Tibial nerve (tissue), 4 donors: ENCODE results near the gene UNC45A. TPM values are rescaled to one million over a fixed set of nuclear protein-coding genes. Genes with fewer than 3 reads are reported as not detected.

Experiments
- DNase-seq, 2 donors: peaks; one replicate each; pipeline ENCODE4 v3.0.0-alpha.2; 2019; ENCODE audit warnings: low spot score in 2 of 2
- H3K27ac ChIP-seq, 4 donors: fragments of 200-600 bp; sonication (generic) in 3 of 4; one replicate each; pipeline ENCODE4 v1.5.1; 2017 to 2019; ENCODE audit warnings: mild to moderate bottlenecking in 1 of 4
- H3K27me3 ChIP-seq, 2 donors: fragments of 200-600 bp; sonication (generic) in 1 of 2; one replicate each; pipeline versions ENCODE4 v1.5.1 to v1.6.0; 2017 to 2019
- H3K36me3 ChIP-seq, 3 donors: fragments of 200-600 bp; sonication (generic); one replicate each; pipeline ENCODE4 v1.5.1; 2018 to 2019
- H3K4me1 ChIP-seq, 4 donors: fragments of 200-600 bp; sonication (generic) in 3 of 4; one replicate each; pipeline ENCODE4 v1.5.1; 2017 to 2019
- H3K4me3 ChIP-seq, 4 donors: fragments of 200-600 bp; sonication (generic) in 3 of 4; one replicate each; pipeline ENCODE4 v1.5.1; 2017 to 2019; ENCODE audit warnings: mild to moderate bottlenecking in 1 of 4, moderate library complexity in 1 of 4
- H3K9me3 ChIP-seq, 4 donors: fragments of 200-600 bp; sonication (generic) in 3 of 4; one replicate each; pipeline ENCODE4 v1.5.1; 2017 to 2019
- CTCF ChIP-seq, 5 experiments: fragments of 200-600 bp in 3 of 5; fragments of 450-650 bp in 2 of 5; sonication (generic) in 3 of 5; IDR thresholded peaks; one replicate each; pipeline ENCODE4 v1.5.1; 2016 to 2019; ENCODE audit warnings: antibody characterized with exemption in 5 of 5, mild to moderate bottlenecking in 3 of 5, moderate library complexity in 2 of 5
- EP300 ChIP-seq, 2 donors: sonication (generic); formaldehyde crosslinking; IDR thresholded peaks; one replicate each; pipeline ENCODE4 v1.6.1; 2017; ENCODE audit warnings: antibody characterized with exemption in 2 of 2, mild to moderate bottlenecking in 1 of 2
- POLR2A ChIP-seq, 2 donors: fragments of 450-650 bp; IDR thresholded peaks; one replicate each; pipeline ENCODE4 v1.6.1; 2017; ENCODE audit warnings: antibody characterized with exemption in 2 of 2, mild to moderate bottlenecking in 2 of 2, moderate library complexity in 2 of 2
- WGBS, 2 donors: methylation state at CpG; one replicate each; pipeline ENCODE4 v1.1.5; 2018; 5-methylcytosine and 5-hydroxymethylcytosine counted together
- total RNA-seq, 4 donors: library from RNA; depleted of rRNA; stranded (reverse); fragments of >200 nt; gene quantifications; one replicate each; pipeline ENCODE4 v1.1.0, GENCODE V29; 2016

The UNC45A gene
- total RNA-seq, 4 donors from 2014 or later, result 47.7 to 64.2 (median 58.4) TPM

- Histone ChIP-seq H3K36me3 (no peaks in the 10 kb centered on the region), H3K27ac (peak within 1 kb of the TSS; percentile 63 to 95 (median 93)), H3K4me3 (peak within 1 kb of the TSS; percentile 63 to 89 (median 71)), H3K4me1 (peaks cover 0 to 66% (median 38%) of the 10 kb centered on the region in 4 donors), H3K9me3 (no peaks in the 10 kb centered on the region), H3K27me3 (no peaks in the 10 kb centered on the region)
- DNase-seq, result peak; percentile 77 to 85
- TF ChIP-seq CTCF (IDR thresholded peaks at IDR 0.05) (peak; percentile 91 to 97 (median 96)), EP300 (IDR thresholded peaks at IDR 0.05) (peak in 1 of 2 donors; percentile 77), POLR2A (IDR thresholded peaks at IDR 0.05) (peak in 1 of 2 donors; percentile 43)
- 1 to 4% methylated on average over 18 to 26 of the region's 52 CpGs for WGBS, 2 donors
Observed at GRCh38 chr15:90931828-90932659, 3.0 kb upstream of the UNC45A start, which contains the start of gene HDDC3. Gene HDDC3 (minus strand): TSS chr15:90932549. CDS start chr15:90932540, 9 bp downstream.

- H3K4me1 ChIP-seq, result peaks cover 0 to 68% (median 38%) of the 10 kb centered on the region in 4 donors
- H3K27ac ChIP-seq, result peak overlapping the region; percentile 63 to 95 (median 93)
- DNase-seq, result no peak
- H3K4me3 ChIP-seq, result peak overlapping the region in 3 of 4 donors; percentile 63 to 73 (median 69)
- H3K27me3 ChIP-seq, result no peaks in the 10 kb centered on the region
- no peaks in the 10 kb centered on the region for H3K9me3 ChIP-seq
- no peaks in the 10 kb centered on the region for H3K36me3 ChIP-seq
- no peak for TF ChIP-seq POLR2A (IDR thresholded peaks at IDR 0.05)
- no peak for TF ChIP-seq CTCF (IDR thresholded peaks at IDR 0.05)
- TF ChIP-seq EP300 (IDR thresholded peaks at IDR 0.05), result no peak
- 20 to 21% methylated on average over 4 to 5 of the region's 5 CpGs for WGBS, 2 donors
Observed at GRCh38 chr15:90932660-90932991, 2.5 kb upstream of the UNC45A start.

GRCh38 chr15:90933301-90933700 is 1.8 kb upstream of the UNC45A start:
- WGBS, 2 donors, result 72 to 85% methylated on average over 1 of the region's 1 CpG
- peaks cover 0 to 5% (median 0%) of the 10 kb centered on the region in 3 donors for H3K36me3 ChIP-seq
- no peaks in the 10 kb centered on the region for H3K27me3 ChIP-seq
- H3K4me1 ChIP-seq, result peaks cover 0 to 68% (median 38%) of the 10 kb centered on the region in 4 donors
- no peak for DNase-seq
- no peak overlapping the region for H3K4me3 ChIP-seq
- no peaks in the 10 kb centered on the region for H3K9me3 ChIP-seq
- H3K27ac ChIP-seq, result peak overlapping the region in 2 of 4 donors; percentile 94 to 95
- TF ChIP-seq POLR2A (IDR thresholded peaks at IDR 0.05) (no peak), CTCF (IDR thresholded peaks at IDR 0.05) (no peak), EP300 (IDR thresholded peaks at IDR 0.05) (no peak)

GRCh38 chr15:90934256-90934948 is 683 bp upstream of the UNC45A start:
- H3K4me3 ChIP-seq, result peak overlapping the region; percentile 59 to 81 (median 80)
- H3K27me3 ChIP-seq, result no peaks in the 10 kb centered on the region
- peak; percentile 72 to 80 for DNase-seq
- TF ChIP-seq CTCF (IDR thresholded peaks at IDR 0.05) (peak; percentile 82 to 96 (median 87)), EP300 (IDR thresholded peaks at IDR 0.05) (peak in 1 of 2 donors; percentile 4), POLR2A (IDR thresholded peaks at IDR 0.05) (no peak)
- peaks cover 0 to 64% (median 35%) of the 10 kb centered on the region in 4 donors for H3K4me1 ChIP-seq
- H3K9me3 ChIP-seq, result no peaks in the 10 kb centered on the region
- 1 to 2% methylated on average over 13 to 19 of the region's 19 CpGs for WGBS, 2 donors
- H3K27ac ChIP-seq, result peak overlapping the region; percentile 83 to 95 (median 90)
- peaks cover 0 to 16% (median 0%) of the 10 kb centered on the region in 3 donors for H3K36me3 ChIP-seq
